GDM1 (cell line): Measurements from ENCODE around the gene C9orf43.
"Not testable (repeated sequence)": the region's sequence is repeated elsewhere in the genome, so short reads cannot be mapped to it uniquely, and the experiment has no call there.

ENCODE experiments used
- DNase-seq: peaks from one replicate; lab custom pipeline; 2025; lab: John Stamatoyannopoulos, UW

C9orf43 gene

GRCh38 chr9:113381441-113381840, 29.1 kb upstream of the C9orf43 start:
- DNase-seq, result not testable (repeated sequence)

GRCh38 chr9:113381909-113382411, 28.6 kb upstream of the C9orf43 start:
- no peak for DNase-seq

- DNase-seq, result no peak
These were observed 23.8 kb upstream of the C9orf43 start for GRCh38 chr9:113386571-113387393.

- DNase-seq, result no peak
These were observed 22.9 kb upstream of the C9orf43 start for GRCh38 chr9:113387560-113388230.

- DNase-seq, result no peak
These were observed 21.7 kb upstream of the C9orf43 start for GRCh38 chr9:113388833-113389232.

- DNase-seq, result no peak
These were observed 21.1 kb upstream of the C9orf43 start for GRCh38 chr9:113389451-113389850.

GRCh38 chr9:113390192-113390960, 20.2 kb upstream of the C9orf43 start:
- no peak for DNase-seq

- no peak for DNase-seq
These were observed 18.6 kb upstream of the C9orf43 start for GRCh38 chr9:113391917-113392316.

GRCh38 chr9:113393281-113393680, 17.3 kb upstream of the C9orf43 start:
- DNase-seq, result no peak

GRCh38 chr9:113395000-113395861, 15.3 kb upstream of the C9orf43 start:
- DNase-seq, result no peak

GRCh38 chr9:113397203-113397631, 13.3 kb upstream of the C9orf43 start:
- no peak for DNase-seq

GRCh38 chr9:113398796-113399195, 11.8 kb upstream of the C9orf43 start:
- DNase-seq, result no peak

- DNase-seq, result no peak
These were observed 10.8 kb upstream of the C9orf43 start for GRCh38 chr9:113399646-113400200.

- DNase-seq, result peak; percentile 99
These were observed 9.3 kb upstream of the C9orf43 start, which contains the start of gene ALAD for GRCh38 chr9:113401027-113401792. TSS of gene ALAD (minus strand) at chr9:113401284. CDS start at chr9:113393559, 7,725 bp downstream.

GRCh38 chr9:113403646-113404045, 6.9 kb upstream of the C9orf43 start:
- DNase-seq, result no peak

GRCh38 chr9:113406353-113406752, 4.2 kb upstream of the C9orf43 start:
- DNase-seq, result not testable (repeated sequence)

- peak; percentile 27 for DNase-seq
These were observed 3.6 kb upstream of the C9orf43 start for GRCh38 chr9:113406873-113407511.

- DNase-seq, result no peak
These were observed 1.1 kb upstream of the C9orf43 start for GRCh38 chr9:113409481-113409880.

GRCh38 chr9:113409883-113410206, 702 bp upstream of the C9orf43 start:
- no peak for DNase-seq
